ENCODE results near the gene ZNF512.
"Not testable (repeated sequence)": the region's sequence is repeated elsewhere in the genome, so short reads cannot be mapped to it uniquely, and the experiment has no call there.

ZNF512 gene

GRCh38 chr2:27582695-27583389 is at the start of gene ZNF512:
TSS of gene ZNF512 (plus strand) at chr2:27583042. CDS start at chr2:27583113, 71 bp downstream.
- DNase-seq: peak; percentile 90

- no peak for DNase-seq
Measured at GRCh38 chr2:27537287-27537686, 45.6 kb upstream of the ZNF512 start.

- not testable (repeated sequence) for DNase-seq
Measured at GRCh38 chr2:27538839-27539450, 43.9 kb upstream of the ZNF512 start.

GRCh38 chr2:27539649-27540048 is 43.2 kb upstream of the ZNF512 start:
- DNase-seq: not testable (repeated sequence)

GRCh38 chr2:27544143-27544821 is 38.6 kb upstream of the ZNF512 start:
- no peak for DNase-seq

GRCh38 chr2:27545348-27546141 is 37.3 kb upstream of the ZNF512 start:
- no peak for DNase-seq

- no peak for DNase-seq
Measured at GRCh38 chr2:27549303-27549702, 33.5 kb upstream of the ZNF512 start.

- DNase-seq: no peak
Measured at GRCh38 chr2:27551514-27551913, 31.3 kb upstream of the ZNF512 start.

GRCh38 chr2:27552941-27553340 is 29.9 kb upstream of the ZNF512 start:
- DNase-seq: no peak

- not testable (repeated sequence) for DNase-seq
Measured at GRCh38 chr2:27554451-27554850, 28.4 kb upstream of the ZNF512 start.

- no peak for DNase-seq
Measured at GRCh38 chr2:27559228-27559627, 23.6 kb upstream of the ZNF512 start.

GRCh38 chr2:27561060-27561459 is 21.8 kb upstream of the ZNF512 start:
- DNase-seq: no peak

- DNase-seq: no peak
Measured at GRCh38 chr2:27566628-27567027, 16.2 kb upstream of the ZNF512 start.

- DNase-seq: no peak
Measured at GRCh38 chr2:27569398-27569797, 13.4 kb upstream of the ZNF512 start.

- DNase-seq: no peak
Measured at GRCh38 chr2:27571197-27571596, 11.6 kb upstream of the ZNF512 start.

- DNase-seq: no peak
Measured at GRCh38 chr2:27571681-27572080, 11.2 kb upstream of the ZNF512 start.

GRCh38 chr2:27572439-27572838 is 10.4 kb upstream of the ZNF512 start:
- no peak for DNase-seq

GRCh38 chr2:27572998-27573429 is 9.8 kb upstream of the ZNF512 start:
- no peak for DNase-seq

- DNase-seq: no peak
Measured at GRCh38 chr2:27573452-27573851, 9.4 kb upstream of the ZNF512 start.

GRCh38 chr2:27581417-27582128 is 1.3 kb upstream of the ZNF512 start:
- no peak for DNase-seq

GRCh38 chr2:27582129-27582694 is 630 bp upstream of the ZNF512 start:
- DNase-seq: no peak

- DNase-seq: no peak
Measured at GRCh38 chr2:27583390-27583915, 611 bp downstream of the ZNF512 start.
